Peyer's patch (tissue), 4 donors: ENCODE results near the gene TATDN2.

ENCODE experiments used
- CTCF ChIP-seq, 6 experiments: fragments of 450-650 bp in 4 of 6; fragments of 200-600 bp in 2 of 6; sonication (generic) in 1 of 6; IDR thresholded peaks; one replicate each; pipeline ENCODE4 v1.5.1; 2017 to 2019; ENCODE audit warnings: antibody characterized with exemption in 6 of 6, mild to moderate bottlenecking in 3 of 6, moderate library complexity in 1 of 6
- POLR2A ChIP-seq, 2 donors: fragments of 450-650 bp; IDR thresholded peaks; one replicate each; pipeline ENCODE4 v1.5.1; 2017; ENCODE audit warnings: antibody characterized with exemption in 2 of 2, mild to moderate bottlenecking in 2 of 2, moderate library complexity in 2 of 2

- TF ChIP-seq CTCF (IDR thresholded peaks at IDR 0.05): no peak
- no peak for TF ChIP-seq POLR2A (IDR thresholded peaks at IDR 0.05)
Measured at GRCh38 chr3:10290481-10291176, 42.4 kb downstream of the TATDN2 start.
